NCI-H1436 treated with DMSO at 0.1 percent for 48 hours (cell line): ENCODE results near the gene ATG16L2.
"Not testable (repeated sequence)": the region's sequence is repeated elsewhere in the genome, so short reads cannot be mapped to it uniquely, and the experiment has no call there.

Experiments used
- DNase-seq: peaks from one replicate; lab custom pipeline; 2025; lab: John Stamatoyannopoulos, UW

Gene ATG16L2

DNA sequence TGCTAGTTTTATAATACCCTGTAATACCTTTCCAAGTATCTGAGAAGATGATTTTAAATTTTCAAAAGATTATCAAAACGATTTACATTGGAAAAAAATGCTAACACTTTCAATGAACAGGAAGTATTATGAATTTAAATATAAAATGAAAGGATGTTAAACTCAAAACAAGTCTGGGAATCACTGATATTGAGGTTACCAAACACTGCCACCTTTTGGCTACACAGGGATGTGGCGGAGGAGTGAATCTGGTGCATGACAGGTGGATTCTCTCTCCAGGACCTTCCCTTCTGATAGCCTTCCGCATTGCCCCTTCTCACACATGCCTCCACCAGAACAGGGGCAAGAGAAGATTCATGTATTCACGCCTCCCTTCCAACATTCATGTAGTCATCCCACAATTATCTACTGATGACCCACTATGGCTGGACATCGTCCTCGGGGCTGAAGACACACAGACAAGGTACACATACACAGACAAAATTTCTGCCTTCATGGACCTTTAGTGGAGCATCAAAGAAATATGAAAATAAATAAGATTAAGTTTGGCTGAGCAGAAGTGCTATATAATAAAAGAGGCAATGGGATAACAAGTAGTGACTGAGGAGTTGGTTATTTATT, 34.7 kb downstream of the ATG16L2 start:
- DNase-seq, result no peak

DNA sequence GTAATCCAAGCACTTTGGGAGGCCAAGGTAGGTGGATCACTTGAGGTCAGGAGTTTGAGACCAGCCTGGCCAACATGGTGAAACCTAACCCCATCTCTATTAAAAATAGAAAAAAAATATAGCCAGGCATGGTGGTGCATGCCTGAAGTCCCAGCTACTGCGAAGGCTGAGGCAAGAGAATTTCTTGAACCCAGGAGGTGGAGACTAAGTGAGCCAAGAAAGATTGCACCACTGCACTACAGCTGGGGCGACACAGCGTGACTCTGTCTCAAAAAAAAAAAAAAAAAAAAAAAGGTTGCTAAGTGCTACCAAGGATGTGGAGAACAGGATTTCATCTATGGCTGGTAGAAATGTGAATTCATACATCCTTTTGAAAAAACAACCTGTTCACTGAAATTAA, 36.6 kb downstream of the ATG16L2 start:
- DNase-seq, result no peak

DNA sequence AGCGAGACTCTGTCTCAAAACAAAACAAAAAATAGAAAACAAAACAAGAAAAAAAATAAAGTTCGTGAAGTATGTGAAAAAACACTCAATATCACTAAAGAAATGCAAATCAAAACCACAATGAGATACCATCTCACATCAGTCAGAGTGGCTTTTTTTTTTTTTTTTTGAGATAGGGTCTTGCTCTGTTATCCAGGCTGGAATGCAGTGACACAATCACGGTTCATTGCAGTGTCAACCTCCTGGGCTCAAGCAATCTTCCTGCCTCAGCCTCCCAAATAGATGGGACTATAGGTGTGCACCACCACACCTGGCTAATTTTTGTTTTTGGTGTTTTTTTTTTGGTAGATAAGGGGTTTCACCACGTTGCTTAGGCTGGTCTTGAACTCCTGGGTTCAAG, 37.5 kb downstream of the ATG16L2 start:
- DNase-seq, result no peak

DNA sequence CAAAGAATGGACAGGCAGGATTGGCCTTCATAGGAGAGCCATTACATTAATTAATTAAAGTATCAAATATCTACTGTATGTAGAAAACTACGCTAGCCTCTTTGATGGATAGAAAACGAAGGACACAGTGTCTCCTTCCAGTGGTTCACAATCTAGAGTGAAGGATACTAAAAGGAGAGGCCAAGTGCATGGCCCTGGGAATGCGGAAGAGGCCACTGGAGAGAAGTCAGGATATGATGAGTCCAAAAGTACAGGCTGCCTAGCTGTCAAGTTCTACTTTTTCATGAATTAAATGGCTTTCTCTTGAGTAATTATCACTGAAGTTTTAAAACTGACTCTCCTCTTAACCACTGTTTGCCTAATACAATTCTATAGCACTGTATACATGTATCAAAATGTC, 41.9 kb downstream of the ATG16L2 start:
- no peak for DNase-seq

DNA sequence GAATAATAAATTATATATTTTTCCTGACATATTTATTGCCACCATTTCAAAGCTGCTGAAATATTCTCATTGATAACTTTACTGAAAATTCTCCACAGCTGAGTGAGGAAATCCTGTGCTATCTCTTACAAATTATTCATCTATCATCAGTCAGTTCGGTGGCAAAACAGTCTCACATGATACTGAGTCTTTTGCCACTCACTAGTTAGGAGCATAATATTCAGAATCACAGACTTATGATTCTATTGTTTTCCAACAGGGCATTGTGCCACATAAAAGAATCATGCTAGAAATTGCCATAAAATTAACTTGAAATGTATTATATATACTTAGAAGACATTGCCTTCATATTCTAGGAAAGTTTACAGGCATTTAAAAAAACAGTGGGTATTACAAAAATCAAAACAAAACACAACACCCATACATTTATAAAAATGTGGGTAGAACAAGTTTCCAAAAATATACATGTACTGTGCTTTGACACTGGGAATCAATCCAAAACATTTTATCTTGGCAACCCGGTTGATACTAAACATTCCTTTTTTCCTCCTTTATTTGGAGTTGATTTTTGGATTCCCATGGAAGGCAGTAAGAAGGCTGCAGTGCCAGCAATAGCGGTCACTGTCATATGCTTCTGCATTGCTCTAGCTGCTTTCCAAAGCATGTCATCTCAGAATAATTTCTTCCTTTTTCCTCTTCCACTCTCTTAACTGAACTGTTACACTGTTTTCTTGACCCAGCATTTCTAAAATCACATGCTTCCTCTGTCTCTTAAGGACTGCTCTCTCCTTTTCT, 42.5 kb downstream of the ATG16L2 start:
- no peak for DNase-seq

DNA sequence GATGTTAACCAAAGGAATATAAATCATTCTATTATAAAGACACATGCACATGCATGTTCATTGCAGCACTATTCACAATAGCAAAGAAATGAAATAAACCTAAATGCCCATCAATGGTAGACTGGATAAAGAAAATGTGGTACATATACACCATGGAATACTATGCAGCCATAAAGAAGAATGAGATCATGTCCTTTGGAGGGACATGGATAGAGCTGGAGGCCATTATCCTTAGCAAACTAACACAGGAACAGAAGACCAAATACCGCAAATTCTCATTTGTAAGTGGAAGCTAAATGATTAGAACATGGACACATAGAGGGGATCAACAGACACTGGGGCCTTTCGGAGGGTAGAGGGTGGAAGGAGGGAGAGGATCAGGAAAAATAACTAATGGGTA, 44.1 kb downstream of the ATG16L2 start:
- DNase-seq, result not testable (repeated sequence)

DNA sequence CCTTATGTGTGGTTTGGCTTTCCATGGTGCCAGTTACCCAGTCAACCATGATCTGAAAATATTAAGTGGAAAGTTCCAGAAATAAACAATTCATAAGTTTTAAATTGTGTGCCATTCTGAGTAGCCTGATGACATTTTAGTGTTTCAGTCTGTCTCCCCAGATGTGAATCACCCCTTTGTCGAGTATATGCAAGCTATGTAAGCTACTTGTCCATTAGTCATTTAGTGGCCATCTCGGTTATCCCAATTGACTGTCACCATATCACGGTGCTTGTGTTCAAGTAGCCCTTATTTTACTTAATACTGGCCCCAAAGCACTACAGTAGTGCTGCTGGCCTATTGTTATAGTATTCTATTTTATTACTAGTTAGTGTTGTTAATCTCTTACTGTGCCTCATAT, 44.9 kb downstream of the ATG16L2 start:
- no peak for DNase-seq

DNA sequence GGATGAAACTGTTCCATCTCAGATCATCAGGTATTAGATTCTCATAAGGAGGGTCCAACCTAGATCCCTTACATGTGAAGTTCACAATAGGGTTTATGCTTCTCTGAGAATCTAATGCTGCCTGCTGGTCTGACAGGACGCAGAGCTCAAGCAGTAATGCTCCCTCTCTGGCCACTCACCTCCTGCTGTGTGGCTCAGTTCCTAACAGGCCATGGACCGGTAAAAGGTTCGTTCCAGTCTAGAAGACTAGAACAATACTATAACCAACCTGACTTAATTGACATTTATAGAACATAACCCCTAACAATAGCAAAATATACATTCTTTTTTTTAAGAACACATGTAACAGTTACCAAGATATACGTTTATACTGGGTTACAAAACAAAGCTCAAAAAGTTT, 45.8 kb downstream of the ATG16L2 start:
- DNase-seq, result no peak

DNA sequence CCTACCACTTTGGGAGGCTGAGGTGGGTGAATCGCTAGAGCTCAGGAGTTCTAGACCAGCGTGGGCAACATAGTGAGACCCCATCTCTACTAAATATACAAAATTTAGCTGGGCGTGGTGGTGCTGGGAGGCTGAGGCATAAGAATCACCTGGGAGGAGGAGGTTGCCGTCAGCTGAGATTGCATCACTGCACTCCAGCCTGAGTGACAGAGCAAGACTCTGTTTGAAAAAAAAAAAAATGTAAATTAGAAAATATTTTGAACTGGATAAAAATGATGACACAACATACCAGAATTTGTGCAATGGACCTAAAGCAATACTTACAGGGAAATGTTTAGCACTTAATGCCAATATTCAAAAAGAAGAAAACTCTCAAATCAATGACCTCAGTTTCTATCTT, 46.4 kb downstream of the ATG16L2 start:
- no peak for DNase-seq

DNA sequence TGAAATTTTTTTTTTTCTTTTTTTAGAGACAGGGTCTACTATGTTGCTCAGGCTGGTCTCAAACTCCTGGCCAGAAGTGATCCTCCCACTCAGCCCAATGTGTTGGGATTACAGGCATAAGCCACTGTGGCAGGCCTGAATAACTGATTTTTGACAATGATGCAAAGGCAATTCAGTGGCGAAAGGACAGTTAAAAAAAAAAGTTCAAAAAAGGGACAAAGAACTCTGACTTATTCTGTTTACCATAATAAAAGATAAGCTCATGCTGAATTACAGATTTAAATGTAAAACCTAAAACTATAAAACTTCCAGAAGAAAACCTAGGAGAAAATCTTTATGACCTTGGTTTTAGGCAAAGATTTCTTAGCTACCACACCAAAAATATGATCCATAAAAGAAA, 48.9 kb downstream of the ATG16L2 start:
- DNase-seq, result no peak

DNA sequence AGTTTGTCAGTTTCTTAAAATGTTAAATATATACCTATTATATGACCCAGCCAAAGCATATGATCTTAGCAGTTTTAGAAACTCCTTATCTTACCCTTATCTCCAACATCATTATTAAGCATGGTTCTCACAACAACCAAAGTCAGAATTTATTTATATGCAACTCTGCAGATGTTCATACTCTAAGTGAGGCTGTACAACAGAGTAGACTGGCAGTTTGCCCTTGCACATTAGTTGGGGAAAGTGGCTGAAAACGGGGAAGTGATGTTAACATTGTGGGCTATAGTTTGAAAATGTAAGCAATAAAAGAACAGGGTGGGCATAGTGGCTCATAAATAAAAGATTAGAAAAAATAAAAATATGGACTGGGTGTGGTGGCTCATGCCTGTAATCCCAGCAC, 49.7 kb downstream of the ATG16L2 start:
- no peak for DNase-seq

DNA sequence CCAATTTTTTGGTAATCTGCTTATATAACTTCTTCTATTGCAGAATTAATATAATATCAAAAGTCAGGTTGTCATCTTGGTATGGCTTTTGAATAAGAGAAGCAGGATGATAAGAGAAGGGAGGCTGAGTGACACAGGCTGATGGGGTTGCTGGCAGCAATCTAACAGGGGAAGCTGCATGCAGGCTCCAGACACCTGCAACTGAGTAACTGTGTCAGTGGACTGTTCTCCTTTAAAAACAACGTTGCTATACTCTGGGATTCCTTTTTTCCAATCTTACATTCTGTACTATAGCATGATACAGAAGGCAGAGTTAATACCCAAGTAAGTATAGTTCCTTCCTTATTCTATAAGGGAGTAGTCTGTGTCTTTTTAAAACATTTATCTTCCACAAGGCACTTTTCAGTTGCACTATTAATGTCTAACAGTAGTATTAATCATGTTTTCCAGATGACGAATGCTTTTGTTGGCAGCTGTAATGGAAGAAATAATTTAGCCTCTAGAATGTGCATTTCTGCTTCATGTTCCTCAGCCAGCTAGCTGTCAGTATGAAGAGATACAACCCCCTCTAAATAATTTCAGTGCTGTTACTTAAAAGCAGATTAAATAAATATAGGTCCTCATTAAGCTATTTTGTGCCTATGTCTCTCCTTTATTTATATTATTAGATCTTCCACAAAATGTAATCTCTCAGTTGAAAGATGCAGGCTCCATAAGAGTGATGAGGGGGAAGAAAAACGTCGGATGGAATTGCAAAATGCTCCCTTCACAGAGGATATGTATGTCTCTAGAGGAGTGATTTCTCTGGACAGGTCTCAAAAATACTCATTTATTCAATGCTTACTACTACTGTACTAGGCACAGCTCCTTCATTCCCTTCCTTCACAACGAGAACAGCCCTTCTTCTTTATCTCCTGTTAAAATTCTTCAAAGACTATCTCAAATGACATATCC, 50.8 kb downstream of the ATG16L2 start:
- DNase-seq, result no peak

DNA sequence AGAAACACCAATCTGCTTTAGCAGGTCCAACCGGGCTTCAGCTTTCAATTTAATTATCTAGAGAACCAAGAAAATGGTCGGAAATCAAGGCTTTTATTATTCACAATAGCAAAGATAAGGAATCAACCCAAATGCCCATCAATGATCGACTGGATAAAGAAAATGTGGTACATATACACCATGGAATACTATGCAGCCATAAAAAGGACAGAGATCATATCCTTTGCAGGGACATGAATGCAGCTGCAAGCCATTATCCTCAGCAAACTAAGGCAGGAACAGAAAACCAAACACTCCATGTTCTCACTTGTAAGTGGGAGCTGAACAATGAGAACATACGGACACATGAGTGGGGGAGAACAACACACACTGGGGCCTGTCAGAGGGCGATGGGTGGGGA, 53.8 kb downstream of the ATG16L2 start:
- no peak for DNase-seq

DNA sequence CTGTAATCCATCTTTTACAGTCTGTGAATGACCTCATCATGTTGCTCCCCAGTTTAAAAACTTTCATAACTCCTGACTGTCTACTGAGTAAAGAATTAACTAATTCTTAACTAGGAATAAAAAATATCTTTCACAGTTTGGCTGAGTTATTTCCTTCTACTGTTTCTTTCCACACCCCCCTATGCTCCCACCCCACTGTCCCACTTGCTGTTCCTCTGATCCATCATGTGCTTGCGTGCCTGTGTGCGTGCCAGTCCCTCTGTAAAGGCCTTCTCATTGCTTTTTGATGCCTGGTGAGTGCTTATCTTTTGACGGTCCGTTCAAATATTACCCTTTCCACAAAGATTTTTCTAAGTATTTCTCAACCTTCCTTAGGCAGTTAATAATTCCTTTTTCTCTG, 55.6 kb downstream of the ATG16L2 start:
- no peak for DNase-seq

DNA sequence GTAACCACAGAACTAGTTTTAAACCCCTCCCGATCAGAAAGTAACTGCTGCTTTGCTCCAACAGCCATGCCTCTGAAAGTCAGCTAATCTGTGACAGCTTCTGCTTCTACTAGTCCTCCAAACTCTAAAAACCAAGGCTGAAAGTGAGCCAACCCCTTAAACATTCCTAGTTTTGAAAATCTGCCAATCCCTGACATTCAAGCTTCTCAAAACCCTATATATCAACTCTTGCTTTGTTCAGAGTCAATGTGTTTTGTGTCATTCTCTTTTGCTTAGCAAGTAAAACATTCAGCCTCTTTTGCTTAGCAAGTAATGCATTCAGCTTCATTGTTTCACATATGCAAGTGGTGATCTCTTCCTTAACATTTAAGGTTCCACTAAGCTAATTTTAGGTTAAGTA, 56.9 kb downstream of the ATG16L2 start:
- no peak for DNase-seq

DNA sequence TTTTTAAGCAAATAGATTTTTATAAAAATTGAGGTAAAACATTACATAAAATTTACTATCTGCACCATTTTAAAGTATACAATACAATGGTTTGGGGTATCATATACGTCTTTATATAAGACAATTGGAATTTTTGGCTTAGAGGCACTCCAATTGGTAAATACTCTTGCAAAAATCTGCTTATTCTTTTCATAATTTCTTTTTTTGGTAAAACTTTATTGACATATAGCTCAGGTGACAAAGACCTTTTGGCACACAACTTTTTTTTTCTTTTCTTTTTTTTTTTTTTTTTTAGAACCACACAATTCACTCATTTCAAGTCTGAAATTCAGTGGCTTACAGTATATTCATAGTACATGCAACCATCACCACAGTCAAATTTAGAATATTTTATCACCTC, 57.8 kb downstream of the ATG16L2 start:
- DNase-seq, result no peak

DNA sequence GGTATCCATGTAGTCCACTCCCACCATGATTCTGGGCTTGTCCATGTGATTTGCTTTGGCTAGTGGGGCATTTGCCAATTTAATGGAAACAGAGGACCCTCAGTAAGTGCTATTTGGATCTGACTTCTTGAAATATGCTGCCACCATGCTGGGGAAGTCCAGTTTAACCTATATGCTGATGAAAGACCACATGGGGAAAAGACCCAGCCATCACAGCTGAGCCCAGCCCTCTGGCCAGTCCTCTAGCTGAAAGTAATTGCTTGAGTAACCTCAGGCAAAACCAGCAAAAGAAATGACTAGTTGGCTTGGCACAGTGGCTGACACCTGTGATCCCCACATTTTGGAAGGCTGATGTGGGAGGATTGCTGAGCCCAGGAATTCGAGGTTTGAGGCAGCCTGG, 61.5 kb downstream of the ATG16L2 start:
- DNase-seq, result no peak

DNA sequence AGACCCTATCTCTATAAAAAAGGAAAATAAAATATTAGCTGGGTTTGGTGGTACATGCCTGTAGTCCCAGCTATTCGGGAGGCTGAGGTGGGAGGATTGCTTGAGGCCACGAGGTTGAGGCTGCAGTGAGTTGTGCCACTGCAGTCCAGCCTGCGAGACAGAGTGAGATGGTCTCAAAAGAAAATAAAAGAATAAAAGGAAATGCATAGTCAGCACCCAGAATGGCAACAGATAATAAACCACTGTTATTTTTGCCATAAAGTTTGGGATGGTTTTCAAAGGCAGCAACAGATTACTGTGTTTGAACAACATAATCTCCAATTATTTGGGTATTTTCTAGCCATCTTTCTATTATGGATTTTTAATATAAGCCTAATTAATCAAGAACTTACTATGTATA, 61.9 kb downstream of the ATG16L2 start:
- no peak for DNase-seq
